ENCODE data around the gene FHAD1.

Gene FHAD1

GRCh38 chr1:15362096-15362736 is 115.2 kb downstream of the FHAD1 start:
- no peak overlapping the region for H3K4me3 ChIP-seq (ENCODE audit: low read depth, low read length)
- no peak for TF ChIP-seq CTCF (IDR thresholded peaks at IDR 0.05; ENCODE audit: low read depth, low read length, missing control alignments)
- no peak for DNase-seq (ENCODE audit: low read depth)

GRCh38 chr1:15362737-15363128 is 115.7 kb downstream of the FHAD1 start:
- no peak overlapping the region for H3K4me3 ChIP-seq (ENCODE audit: low read depth, low read length)
- DNase-seq (ENCODE audit: low read depth): no peak
- no peak for TF ChIP-seq CTCF (IDR thresholded peaks at IDR 0.05; ENCODE audit: low read depth, low read length, missing control alignments)

DNA sequence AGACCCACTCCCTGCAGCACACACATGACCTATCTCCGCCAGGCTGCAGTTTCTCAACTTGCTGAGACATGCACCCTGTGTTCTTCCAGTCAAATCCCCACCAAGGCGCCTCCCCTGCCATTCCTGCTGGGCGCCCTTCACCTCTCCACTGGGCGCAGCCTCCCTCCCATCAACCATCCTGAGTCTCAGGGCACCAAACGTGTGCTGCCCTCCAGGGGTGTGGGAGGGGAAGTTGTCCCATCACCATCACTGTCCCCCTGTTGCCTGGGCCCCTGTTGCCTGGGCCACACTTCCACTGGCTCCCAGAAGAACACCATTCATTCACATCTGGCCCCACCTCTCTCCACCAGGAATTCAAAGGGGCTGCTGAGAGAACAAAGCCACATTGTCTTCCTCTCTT is 117.7 kb downstream of the FHAD1 start:
- TF ChIP-seq CTCF (IDR thresholded peaks at IDR 0.05; ENCODE audit: low read depth, low read length, missing control alignments): peak; percentile 27
- no peak overlapping the region for H3K4me3 ChIP-seq (ENCODE audit: low read depth, low read length)
- no peak for DNase-seq (ENCODE audit: low read depth)

- no peak for DNase-seq (ENCODE audit: low read depth)
- TF ChIP-seq CTCF (IDR thresholded peaks at IDR 0.05; ENCODE audit: low read depth, low read length, missing control alignments): no peak
Observed at GRCh38 chr1:15368888-15369287, 121.9 kb downstream of the FHAD1 start.

GRCh38 chr1:15370268-15370667 is 123.2 kb downstream of the FHAD1 start:
- TF ChIP-seq CTCF (IDR thresholded peaks at IDR 0.05; ENCODE audit: low read depth, low read length, missing control alignments): no peak
- no peak for DNase-seq (ENCODE audit: low read depth)
- H3K4me3 ChIP-seq (ENCODE audit: low read depth, low read length): no peak overlapping the region

More at GRCh38 chr1:15368888-15369287, 121.9 kb downstream of the FHAD1 start:
- no peak overlapping the region for H3K4me3 ChIP-seq (ENCODE audit: low read depth, low read length)

- no peak overlapping the region for H3K4me3 ChIP-seq (ENCODE audit: low read depth, low read length)
- TF ChIP-seq CTCF (IDR thresholded peaks at IDR 0.05; ENCODE audit: low read depth, low read length, missing control alignments): no peak
- no peak for DNase-seq (ENCODE audit: low read depth)
Observed at GRCh38 chr1:15370781-15371520, 123.9 kb downstream of the FHAD1 start.

All from GM12864 (cell line).